ENCODE results near the gene PPP1R3F. TPM values are rescaled to one million over a fixed set of nuclear protein-coding genes. Genes with fewer than 3 reads are reported as not detected.
A peak's percentile ranks its signal among the peaks of the same experiment; 100 is the strongest.

PPP1R3F gene
- polyA plus RNA-seq, 3 donors, result 8.6 to 9.7 (median 9.0) TPM

GRCh38 chrX:49247346-49247745, 22.2 kb upstream of the PPP1R3F start:
- DNase-seq, result no peak

GRCh38 chrX:49247916-49248811, 21.4 kb upstream of the PPP1R3F start:
- DNase-seq, result no peak

- no peak for DNase-seq
Observed at GRCh38 chrX:49249071-49249470, 20.5 kb upstream of the PPP1R3F start.

- DNase-seq, result no peak
Observed at GRCh38 chrX:49249616-49250015, 20.0 kb upstream of the PPP1R3F start.

- no peak for DNase-seq
Observed at GRCh38 chrX:49250066-49250465, 19.5 kb upstream of the PPP1R3F start.

- no peak for DNase-seq
Observed at GRCh38 chrX:49250578-49250977, 19.0 kb upstream of the PPP1R3F start.

- DNase-seq, result no peak
Observed at GRCh38 chrX:49251325-49251724, 18.3 kb upstream of the PPP1R3F start.

- DNase-seq, result no peak
Observed at GRCh38 chrX:49254639-49255038, 15.0 kb upstream of the PPP1R3F start.

- DNase-seq, result no peak
Observed at GRCh38 chrX:49256268-49256995, 13.2 kb upstream of the PPP1R3F start.

- no peak for DNase-seq
Observed at GRCh38 chrX:49257074-49257790, 12.4 kb upstream of the PPP1R3F start.

GRCh38 chrX:49257846-49258748, 11.5 kb upstream of the PPP1R3F start:
- no peak for DNase-seq

GRCh38 chrX:49258749-49259124, 10.9 kb upstream of the PPP1R3F start:
- no peak for DNase-seq

- DNase-seq, result no peak
Observed at GRCh38 chrX:49260221-49260985, 9.2 kb upstream of the PPP1R3F start.

- DNase-seq, result no peak
Observed at GRCh38 chrX:49262603-49263002, 7.0 kb upstream of the PPP1R3F start.

GRCh38 chrX:49263631-49264030, 6.0 kb upstream of the PPP1R3F start:
- no peak for DNase-seq

- no peak for DNase-seq
Observed at GRCh38 chrX:49264460-49264859, 5.1 kb upstream of the PPP1R3F start, which contains the start of gene FOXP3. TSS of gene FOXP3 (minus strand) at chrX:49264710. CDS start at chrX:49258505, 6,205 bp downstream.

- no peak for DNase-seq
Observed at GRCh38 chrX:49266523-49267445, 2.8 kb upstream of the PPP1R3F start.

GRCh38 chrX:49268702-49269009, 937 bp upstream of the PPP1R3F start:
- no peak for DNase-seq

GRCh38 chrX:49269010-49269766, 405 bp upstream of the PPP1R3F start:
- DNase-seq, result peak; percentile 95
